Measurements from ENCODE around the gene GSG1L2.
"Not testable (repeated sequence)": the region's sequence is repeated elsewhere in the genome, so short reads cannot be mapped to it uniquely, and the experiment has no call there.

The GSG1L2 gene

GRCh38 chr17:9788601-9789000 lies 33.3 kb downstream of the GSG1L2 start:
- DNase-seq (ENCODE audit: low read depth in 2 of 2), result no peak

GRCh38 chr17:9784544-9784943 lies 37.3 kb downstream of the GSG1L2 start:
- DNase-seq (ENCODE audit: low read depth in 2 of 2), result no peak

GRCh38 chr17:9783465-9783864 lies 38.4 kb downstream of the GSG1L2 start:
- not testable (repeated sequence) for DNase-seq (ENCODE audit: low read depth in 2 of 2)

- no peak for DNase-seq (ENCODE audit: low read depth in 2 of 2)
Measured at GRCh38 chr17:9783050-9783449, 38.8 kb downstream of the GSG1L2 start.

GRCh38 chr17:9780552-9780951 lies 41.3 kb downstream of the GSG1L2 start:
- DNase-seq (ENCODE audit: low read depth in 2 of 2), result no peak

- DNase-seq (ENCODE audit: low read depth in 2 of 2), result no peak
Measured at GRCh38 chr17:9776911-9777310, 45.0 kb downstream of the GSG1L2 start.

- DNase-seq (ENCODE audit: low read depth in 2 of 2), result no peak
Measured at GRCh38 chr17:9772658-9773057, 49.2 kb downstream of the GSG1L2 start.

GRCh38 chr17:9771465-9771864 lies 50.4 kb downstream of the GSG1L2 start:
- DNase-seq (ENCODE audit: low read depth in 2 of 2), result no peak

GRCh38 chr17:9769036-9769695 lies 52.7 kb downstream of the GSG1L2 start:
- no peak for DNase-seq (ENCODE audit: low read depth in 2 of 2)

- DNase-seq (ENCODE audit: low read depth in 2 of 2), result no peak
Measured at GRCh38 chr17:9768381-9768934, 53.4 kb downstream of the GSG1L2 start.

- DNase-seq (ENCODE audit: low read depth in 2 of 2), result no peak
Measured at GRCh38 chr17:9767432-9767991, 54.4 kb downstream of the GSG1L2 start.

GRCh38 chr17:9766970-9767369 lies 54.9 kb downstream of the GSG1L2 start:
- DNase-seq (ENCODE audit: low read depth in 2 of 2), result no peak

GRCh38 chr17:9765322-9765721 lies 56.6 kb downstream of the GSG1L2 start:
- no peak for DNase-seq (ENCODE audit: low read depth in 2 of 2)

- DNase-seq (ENCODE audit: low read depth in 2 of 2), result no peak
Measured at GRCh38 chr17:9763643-9764042, 58.2 kb downstream of the GSG1L2 start.

GRCh38 chr17:9760266-9760665 lies 61.6 kb downstream of the GSG1L2 start:
- DNase-seq (ENCODE audit: low read depth in 2 of 2), result no peak

GRCh38 chr17:9755083-9755482 lies 66.8 kb downstream of the GSG1L2 start:
- no peak for DNase-seq (ENCODE audit: low read depth in 2 of 2)

All from stimulated activated CD8-positive, alpha-beta memory T cell treated with anti-CD3 and anti-CD28 coated beads, Interleukin-2, amount 100 ng/mL, for 1 hour (primary cell).